CD4-positive, alpha-beta T cell treated with Interferon alpha-2 for 1 hour (primary cell): Measurements from ENCODE around the gene DLX1.
A peak's percentile ranks its signal among the peaks of the same experiment; 100 is the strongest.
"Not testable (repeated sequence)": the region's sequence is repeated elsewhere in the genome, so short reads cannot be mapped to it uniquely, and the experiment has no call there.

Source experiments
- DNase-seq, 2 donors: peaks; one replicate each; pipeline ENCODE4 v3.0.0-alpha.2; 2020 to 2022

Gene DLX1

DNA sequence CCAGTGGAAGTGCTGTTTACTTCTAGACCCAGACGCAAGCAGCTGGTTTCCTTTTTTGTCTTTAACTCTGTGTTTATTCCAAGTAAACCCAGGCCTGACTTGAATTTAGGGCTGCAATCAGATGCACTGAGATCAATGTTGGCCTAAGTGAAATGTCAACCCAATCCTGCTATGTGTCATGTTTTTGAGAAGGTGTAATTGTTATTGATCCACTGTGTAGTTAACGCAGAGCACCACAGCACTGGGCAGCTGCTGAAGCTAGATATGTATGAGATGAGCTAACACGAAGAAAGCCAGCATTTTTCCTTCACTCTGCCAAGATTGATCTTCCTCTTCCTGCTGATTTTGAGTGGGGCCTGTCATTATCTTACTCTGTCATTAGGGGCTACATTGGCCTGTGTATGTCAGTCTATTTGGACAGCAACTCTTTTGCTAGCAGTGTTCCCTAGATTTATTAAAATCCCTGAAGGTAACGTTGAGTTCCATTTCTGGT is 18.9 kb upstream of the DLX1 start:
- DNase-seq = no peak

DNA sequence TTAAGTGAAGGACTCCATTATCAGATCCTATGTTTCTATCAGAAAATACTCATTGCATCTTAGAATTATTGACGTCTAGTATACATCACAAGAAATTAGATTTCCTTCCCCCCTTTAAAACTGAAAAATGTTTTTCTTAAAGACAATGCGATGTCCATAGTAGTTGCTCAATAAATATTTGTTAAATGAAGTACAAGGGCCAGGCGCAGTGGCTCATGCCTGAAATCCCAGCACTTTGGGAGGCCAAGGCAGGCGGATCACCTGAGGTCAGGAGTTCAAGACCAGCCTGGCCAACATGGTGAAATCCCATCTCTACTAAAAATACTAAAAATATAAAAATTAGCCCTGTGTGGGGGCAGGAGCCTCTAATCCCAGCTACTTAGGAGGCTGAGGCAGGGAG is 17.4 kb upstream of the DLX1 start:
- DNase-seq = not testable (repeated sequence)

- no peak for DNase-seq
Measured at GRCh38 chr2:172070936-172071335, 14.4 kb upstream of the DLX1 start.

- no peak for DNase-seq
Measured at GRCh38 chr2:172072303-172072702, 13.0 kb upstream of the DLX1 start.

GRCh38 chr2:172072706-172073105 is 12.6 kb upstream of the DLX1 start:
- DNase-seq = no peak

- DNase-seq = no peak
Measured at GRCh38 chr2:172073518-172073917, 11.8 kb upstream of the DLX1 start.

- no peak for DNase-seq
Measured at GRCh38 chr2:172074254-172074653, 11.1 kb upstream of the DLX1 start.

GRCh38 chr2:172079416-172079815 is 5.9 kb upstream of the DLX1 start:
- DNase-seq = no peak

GRCh38 chr2:172079838-172080640 is 5.3 kb upstream of the DLX1 start:
- no peak for DNase-seq

DNA sequence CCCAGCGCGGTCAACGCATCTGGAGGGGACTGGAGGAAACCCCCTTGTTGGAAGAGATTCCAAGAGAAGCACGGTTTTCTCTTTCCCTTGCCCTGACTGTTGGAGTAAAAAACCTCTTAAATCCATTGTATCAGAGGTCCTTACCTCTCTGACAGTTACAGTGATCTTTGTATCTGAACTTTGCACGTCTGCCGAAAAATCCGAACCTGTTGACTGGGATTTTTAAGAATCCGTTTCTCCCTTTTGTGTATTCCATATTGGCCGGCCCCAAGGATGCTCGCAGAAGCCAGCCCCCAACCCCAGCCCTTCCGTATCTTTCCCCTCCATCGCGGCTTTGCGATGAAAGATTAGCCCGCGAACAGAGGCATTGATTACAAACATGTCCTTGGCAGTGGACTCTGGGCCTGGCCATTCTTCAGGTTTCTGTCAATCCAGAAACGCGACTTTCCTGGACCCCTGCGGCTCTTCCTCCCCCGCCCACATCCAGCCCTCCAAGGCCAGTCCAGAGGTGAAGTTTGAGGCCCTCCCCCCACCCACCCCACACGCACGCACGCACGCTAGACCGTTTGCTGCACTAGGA is 4.6 kb upstream of the DLX1 start:
- DNase-seq = no peak

DNA sequence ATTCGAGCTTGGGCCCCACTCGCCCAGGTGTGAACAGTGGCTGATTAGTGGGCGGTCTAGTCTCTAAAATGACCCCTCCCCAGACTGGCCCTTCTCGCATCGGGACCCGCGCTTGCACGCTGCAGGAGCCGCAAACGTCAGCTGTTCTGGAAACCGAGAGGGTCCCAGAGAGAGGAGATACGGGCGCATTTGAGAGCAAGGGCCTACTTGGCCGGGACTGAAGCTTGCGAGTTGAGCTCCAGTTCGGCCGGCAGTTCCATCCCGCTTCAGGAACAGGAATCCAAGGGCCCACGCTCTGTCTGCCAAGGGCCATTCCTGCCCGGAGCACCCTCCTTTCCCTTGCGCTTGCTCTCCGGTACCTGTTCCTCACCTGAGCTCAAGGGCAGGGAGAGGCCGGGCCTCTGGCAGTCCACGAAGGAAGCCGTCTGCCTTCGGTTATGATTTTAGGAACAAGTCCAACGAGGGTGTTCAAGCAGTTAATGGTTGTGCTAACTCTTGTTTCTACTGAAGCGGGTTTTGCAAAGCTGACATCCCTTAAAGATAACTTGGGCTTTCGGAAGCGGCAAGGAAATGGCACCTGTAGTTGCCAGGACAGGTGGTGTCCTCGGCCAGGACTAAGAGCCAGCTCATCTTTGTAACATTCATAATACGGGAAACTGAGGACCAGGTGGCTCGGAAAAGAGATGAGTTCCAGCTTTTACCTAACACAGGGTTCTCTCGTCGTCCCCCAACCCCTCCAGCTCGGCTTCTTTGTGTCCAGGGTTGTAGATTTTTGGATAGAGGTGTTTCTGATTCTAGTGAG is 3.9 kb upstream of the DLX1 start:
- DNase-seq = no peak

- DNase-seq = no peak
Measured at GRCh38 chr2:172082105-172082943, 3.0 kb upstream of the DLX1 start.

DNA sequence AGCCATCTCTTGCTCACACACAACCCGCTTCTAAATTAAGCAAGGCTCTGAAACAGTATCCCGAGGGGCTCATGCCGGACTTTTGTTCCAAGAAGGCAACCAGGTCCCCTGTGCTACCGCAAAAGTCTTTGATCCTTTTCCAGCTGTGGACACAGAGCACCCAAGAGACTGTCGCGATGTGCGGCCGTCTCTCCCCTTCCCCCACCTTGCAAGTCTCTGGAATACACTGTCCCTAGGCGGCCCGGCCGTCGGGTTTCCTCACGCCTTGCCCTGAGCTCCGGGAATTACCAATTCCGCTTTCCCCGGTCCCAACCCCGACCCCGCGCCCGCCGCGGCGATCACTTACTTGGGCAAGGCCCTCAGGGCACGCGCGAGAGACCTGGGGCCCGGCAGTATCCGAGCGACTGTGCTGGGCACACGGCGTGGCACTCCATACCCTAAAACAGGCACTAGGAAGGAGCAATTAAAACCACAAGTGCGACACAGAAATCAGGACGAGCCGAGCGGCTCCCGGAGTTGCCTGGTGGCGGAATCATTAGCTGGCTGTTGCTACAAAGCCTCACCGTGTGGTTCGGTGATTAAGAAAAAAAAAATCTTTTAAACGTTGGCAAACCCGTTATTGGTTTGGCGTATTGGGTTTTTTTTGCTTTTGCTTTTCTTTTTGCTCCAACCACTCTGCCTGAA is 2.2 kb upstream of the DLX1 start:
- DNase-seq = no peak

GRCh38 chr2:172083628-172084394 is 1.5 kb upstream of the DLX1 start:
- DNase-seq = no peak

DNA sequence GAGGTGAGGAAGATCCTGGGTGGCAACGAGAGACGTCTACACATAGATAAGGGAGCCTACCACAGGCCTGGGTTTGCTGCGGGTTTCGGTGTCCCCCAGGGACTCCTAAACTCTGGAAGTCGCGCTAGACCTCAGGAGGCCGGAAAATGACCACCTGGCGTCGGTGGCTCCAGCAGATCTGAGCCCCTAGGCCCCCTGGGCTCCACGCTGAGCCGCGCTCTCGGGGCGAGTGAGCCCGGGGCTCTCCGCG is 987 bp upstream of the DLX1 start:
- DNase-seq = no peak

- peak; percentile 63 to 68 for DNase-seq
Measured at GRCh38 chr2:172084645-172085459, 455 bp upstream of the DLX1 start.

GRCh38 chr2:172086241-172087206 is 1.2 kb downstream of the DLX1 start:
- DNase-seq = peak; percentile 44 to 69

DNA sequence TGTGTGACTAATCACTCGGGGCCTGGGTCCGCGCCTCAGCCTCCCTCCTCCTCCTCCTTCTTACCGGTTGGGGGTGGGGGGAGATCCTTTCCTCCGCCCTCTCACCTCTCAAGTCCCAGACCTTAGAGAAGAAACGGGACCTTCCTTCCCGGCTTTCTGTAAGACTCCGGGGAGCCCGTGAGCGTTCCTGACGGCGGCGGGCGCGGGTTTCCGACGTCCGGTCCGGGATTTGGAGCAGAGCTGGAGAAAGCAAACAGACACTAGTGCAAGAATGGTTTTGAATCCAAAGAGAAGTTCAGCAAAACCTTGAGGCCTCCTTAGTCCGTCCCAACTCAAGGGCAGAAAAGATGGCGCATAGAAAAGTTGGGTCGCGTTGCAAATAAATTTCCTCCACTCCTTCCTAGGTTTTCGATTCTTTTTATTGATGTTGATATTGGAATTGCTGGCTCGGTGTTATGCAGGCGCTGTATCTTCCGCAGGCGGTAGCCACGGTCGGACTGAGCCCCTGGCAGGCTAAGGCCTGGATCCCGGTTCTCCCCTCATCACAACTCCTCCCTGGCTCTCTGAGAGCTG is 2.0 kb downstream of the DLX1 start:
- no peak for DNase-seq

DNA sequence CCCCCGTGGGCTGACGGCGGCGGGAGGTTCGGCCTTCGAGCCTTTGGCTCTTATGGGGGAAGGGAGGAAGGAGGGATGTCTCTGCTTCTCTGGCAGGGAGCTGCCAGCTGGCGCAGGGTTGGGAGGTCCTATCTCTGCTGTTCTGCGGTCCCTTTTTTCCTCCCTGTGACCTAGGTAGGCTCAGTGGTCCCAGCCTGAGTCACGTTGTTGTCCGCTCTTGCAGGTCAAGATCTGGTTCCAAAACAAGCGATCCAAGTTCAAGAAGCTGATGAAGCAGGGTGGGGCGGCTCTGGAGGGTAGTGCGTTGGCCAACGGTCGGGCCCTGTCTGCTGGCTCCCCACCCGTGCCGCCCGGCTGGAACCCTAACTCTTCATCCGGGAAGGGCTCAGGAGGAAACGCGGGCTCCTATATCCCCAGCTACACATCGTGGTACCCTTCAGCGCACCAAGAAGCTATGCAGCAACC is 2.5 kb downstream of the DLX1 start:
- DNase-seq = no peak
